Epithelial cell of esophagus (primary cell): ENCODE results near the gene ABL1.
"Not testable (repeated sequence)": the region's sequence is repeated elsewhere in the genome, so short reads cannot be mapped to it uniquely, and the experiment has no call there.

Experiments used
- DNase-seq: peaks from one replicate; pipeline ENCODE4 v3.0.0; 2010; ENCODE audit warnings: low read depth
- H3K4me3 ChIP-seq: 2 replicates; pipeline ENCODE4 v1.5.1; 2011; ENCODE audit warnings: mild to moderate bottlenecking, low read length, control low read depth
- TF ChIP-seq, protein P1 (sequence below): IDR thresholded peaks from 2 replicates; pipeline ENCODE4 v1.5.1; 2011; ENCODE audit warnings: low read depth, mild to moderate bottlenecking, low read length, control low read depth, inconsistent platforms; ENCODE audit not compliant: insufficient read depth; ENCODE audit errors: missing control alignments

ABL1 gene

DNA sequence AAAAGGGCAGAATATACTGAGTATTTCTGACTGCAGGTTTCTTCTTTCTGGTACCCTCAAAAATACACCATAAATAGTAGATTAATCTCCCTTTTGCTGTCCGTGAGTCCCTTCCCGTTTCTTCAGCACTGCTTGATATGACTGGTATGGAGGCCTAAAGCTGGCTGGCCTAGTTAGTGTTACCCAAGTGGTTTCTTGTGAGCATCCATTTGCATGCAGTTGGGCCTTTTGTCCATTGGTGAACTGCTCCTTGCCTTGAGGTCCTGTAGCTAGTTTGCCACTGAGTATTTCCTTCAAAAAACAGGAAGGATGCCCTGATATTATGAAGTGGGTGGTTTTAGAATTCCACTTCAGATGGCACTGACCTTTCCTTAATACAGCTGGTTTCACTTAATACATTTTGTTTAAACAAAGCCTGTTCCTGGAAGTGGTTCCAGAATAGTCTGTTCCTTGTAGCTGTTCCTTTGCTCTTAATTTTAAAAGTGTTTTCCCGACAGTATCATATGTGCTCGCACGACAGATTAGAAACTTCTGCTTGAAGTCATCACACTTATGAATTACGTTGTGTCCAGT, 40.0 kb upstream of the ABL1 start:
- no peak for DNase-seq
- no peak overlapping the region for H3K4me3 ChIP-seq
- TF ChIP-seq, protein P1, sequence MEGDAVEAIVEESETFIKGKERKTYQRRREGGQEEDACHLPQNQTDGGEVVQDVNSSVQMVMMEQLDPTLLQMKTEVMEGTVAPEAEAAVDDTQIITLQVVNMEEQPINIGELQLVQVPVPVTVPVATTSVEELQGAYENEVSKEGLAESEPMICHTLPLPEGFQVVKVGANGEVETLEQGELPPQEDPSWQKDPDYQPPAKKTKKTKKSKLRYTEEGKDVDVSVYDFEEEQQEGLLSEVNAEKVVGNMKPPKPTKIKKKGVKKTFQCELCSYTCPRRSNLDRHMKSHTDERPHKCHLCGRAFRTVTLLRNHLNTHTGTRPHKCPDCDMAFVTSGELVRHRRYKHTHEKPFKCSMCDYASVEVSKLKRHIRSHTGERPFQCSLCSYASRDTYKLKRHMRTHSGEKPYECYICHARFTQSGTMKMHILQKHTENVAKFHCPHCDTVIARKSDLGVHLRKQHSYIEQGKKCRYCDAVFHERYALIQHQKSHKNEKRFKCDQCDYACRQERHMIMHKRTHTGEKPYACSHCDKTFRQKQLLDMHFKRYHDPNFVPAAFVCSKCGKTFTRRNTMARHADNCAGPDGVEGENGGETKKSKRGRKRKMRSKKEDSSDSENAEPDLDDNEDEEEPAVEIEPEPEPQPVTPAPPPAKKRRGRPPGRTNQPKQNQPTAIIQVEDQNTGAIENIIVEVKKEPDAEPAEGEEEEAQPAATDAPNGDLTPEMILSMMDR = no peak

DNA sequence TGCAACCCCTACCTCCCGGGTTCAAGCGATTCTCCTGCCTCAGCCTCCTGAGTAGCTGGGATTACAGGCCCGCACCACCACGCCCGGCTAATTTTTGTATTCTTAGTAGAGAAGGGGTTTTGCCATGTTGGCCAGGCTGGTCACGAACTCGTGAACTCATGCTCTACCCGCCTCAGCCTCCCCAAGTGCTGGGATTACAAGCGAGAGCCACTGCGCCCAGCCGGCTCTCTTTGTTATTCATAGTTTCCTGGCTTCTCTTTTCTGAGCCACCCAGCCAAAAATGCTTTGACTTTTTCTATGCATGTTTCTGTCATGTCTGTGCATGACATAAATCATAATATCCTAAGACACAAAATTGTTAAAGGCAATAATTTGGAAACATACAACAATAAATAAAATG, 31.9 kb upstream of the ABL1 start:
- not testable (repeated sequence) for H3K4me3 ChIP-seq

DNA sequence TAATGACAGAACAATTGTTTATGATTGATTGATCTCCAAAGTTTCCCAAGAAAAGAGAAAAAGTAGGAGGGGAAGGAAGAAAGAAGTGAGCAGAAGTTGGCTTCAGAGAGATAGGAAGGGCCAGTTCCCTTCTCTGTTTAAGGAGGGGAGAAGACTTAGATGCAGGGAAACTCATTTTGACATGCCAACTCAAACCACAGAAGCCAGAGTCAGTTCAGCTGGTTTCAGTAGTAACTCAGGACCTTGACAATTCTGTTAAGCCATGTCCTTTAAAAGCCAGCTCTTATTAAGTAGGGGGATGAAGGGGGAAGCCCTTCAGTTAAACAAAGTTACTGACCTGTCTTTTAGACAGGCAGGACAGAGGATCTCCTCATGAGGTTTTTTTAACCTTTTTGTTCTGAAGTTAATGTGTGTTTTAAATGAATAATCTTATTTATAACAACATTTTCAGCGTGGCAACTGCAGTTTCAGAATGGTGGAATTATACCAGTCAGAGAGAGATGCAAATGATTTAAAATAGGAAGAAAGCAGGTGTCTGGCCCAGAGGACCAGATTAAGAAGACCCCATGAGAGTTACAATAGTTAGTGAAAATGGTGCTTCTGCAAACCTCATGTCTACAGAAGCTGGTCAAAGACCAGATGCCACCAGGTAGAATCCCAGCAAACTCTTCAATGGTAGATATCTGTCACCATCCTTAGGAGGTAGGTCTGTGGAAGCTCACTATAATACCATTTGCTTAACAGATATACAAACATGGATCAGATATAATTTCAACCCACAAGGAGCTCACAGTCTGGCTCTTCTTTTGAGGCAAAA, 29.3 kb upstream of the ABL1 start:
- TF ChIP-seq, protein P1 = no peak
- no peak overlapping the region for H3K4me3 ChIP-seq
- DNase-seq = no peak

More for the DNA sequence above, 31.9 kb upstream of the ABL1 start:
- DNase-seq = not testable (repeated sequence)

GRCh38 chr9:130806327-130806716, 28.7 kb upstream of the ABL1 start:
- no peak for DNase-seq
- TF ChIP-seq, protein P1 = no peak
- H3K4me3 ChIP-seq = no peak overlapping the region

GRCh38 chr9:130810609-130811136, 24.4 kb upstream of the ABL1 start:
- TF ChIP-seq, protein P1 = no peak
- H3K4me3 ChIP-seq = no peak overlapping the region
- DNase-seq = no peak

DNA sequence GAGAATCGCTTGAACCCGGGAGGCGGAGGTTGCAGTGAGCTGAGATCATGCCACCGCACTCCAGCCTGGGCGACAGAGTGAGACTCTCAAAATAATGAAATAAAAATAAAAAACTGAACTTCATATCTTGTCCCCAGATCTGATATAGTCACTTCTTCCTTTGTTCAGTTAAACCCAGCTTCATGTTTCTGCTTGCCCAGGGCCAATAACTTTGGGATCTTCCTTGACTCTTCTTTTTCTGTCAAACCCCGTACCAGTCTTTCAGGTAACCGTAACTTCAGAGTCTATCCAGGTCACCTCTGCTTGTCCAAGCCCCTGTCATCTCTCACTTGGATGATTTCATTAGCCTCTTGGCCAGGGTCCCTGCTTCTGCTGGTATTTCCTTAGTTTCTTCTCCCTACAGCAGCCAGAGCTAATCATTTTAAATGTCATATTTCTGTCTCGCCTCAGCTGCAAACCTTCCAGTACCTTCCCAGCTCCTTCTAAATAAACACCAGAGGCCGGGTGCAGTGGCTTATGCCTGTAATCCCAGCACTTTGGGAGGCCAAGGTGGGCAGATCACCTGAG, 19.7 kb upstream of the ABL1 start:
- no peak overlapping the region for H3K4me3 ChIP-seq
- DNase-seq = peak; percentile 30
- TF ChIP-seq, protein P1 = no peak

GRCh38 chr9:130817914-130818313, 17.1 kb upstream of the ABL1 start:
- no peak overlapping the region for H3K4me3 ChIP-seq
- DNase-seq = no peak

More at GRCh38 chr9:130817914-130818313, 17.1 kb upstream of the ABL1 start:
- TF ChIP-seq, protein P1 = no peak
